HG02759 (cell line): ENCODE results near the gene BRAF.
"Not testable (repeated sequence)": the region's sequence is repeated elsewhere in the genome, so short reads cannot be mapped to it uniquely, and the experiment has no call there.

Source experiments
- ATAC-seq: cut with Tn5 transposase; IDR thresholded peaks from one replicate; pipeline ENCODE4 v1.9.1; 2021; ENCODE audit warnings: mild to moderate bottlenecking, moderate library complexity; ENCODE audit not compliant: unreplicated experiment

The BRAF gene

GRCh38 chr7:140669862-140670261 lies 254.9 kb downstream of the BRAF start:
- ATAC-seq: not testable (repeated sequence)

GRCh38 chr7:140669352-140669751 lies 255.4 kb downstream of the BRAF start:
- no peak for ATAC-seq
